Body of pancreas (tissue), 4 donors: ENCODE measurements around the gene TTI1. TPM values are rescaled to one million over a fixed set of nuclear protein-coding genes. Genes with fewer than 3 reads are reported as not detected.
"Not testable (repeated sequence)": the region's sequence is repeated elsewhere in the genome, so short reads cannot be mapped to it uniquely, and the experiment has no call there.

Source experiments
- ATAC-seq: fragments of 150-250 bp; one replicate; pipeline ENCODE4 v1.9.1; 2016
- DNase-seq, 4 donors: peaks; one replicate each; pipeline ENCODE4 v3.0.0-alpha.2; 2019
- H3K27ac ChIP-seq, 4 donors: fragments of 200-600 bp; sonication (generic); 1 replicate in 3 of 4; 2 replicates in 1 of 4; pipeline versions ENCODE4 v1.5.1 to v1.6.1; 2016 to 2019; ENCODE audit warnings: mild to moderate bottlenecking in 1 of 4, mixed read lengths in 1 of 4, moderate library complexity in 1 of 4
- H3K27me3 ChIP-seq, 2 donors: fragments of 200-600 bp; sonication (generic); one replicate each; pipeline ENCODE4 v1.6.0; 2016; ENCODE audit warnings: mild to moderate bottlenecking in 1 of 2
- H3K36me3 ChIP-seq, 2 donors: fragments of 200-600 bp; sonication (generic); replicated peaks in 1 of 2; 2 replicates each; pipeline ENCODE4 v1.5.1; 2016; ENCODE audit warnings: low read depth in 2 of 2; ENCODE audit not compliant: insufficient read depth in 1 of 2
- H3K4me1 ChIP-seq: fragments of 200-600 bp; sonication (generic); one replicate; pipeline ENCODE4 v1.6.0; 2016
- H3K4me3 ChIP-seq, 2 donors: fragments of 200-600 bp; sonication (generic); 1 replicate in 1 of 2; 2 replicates in 1 of 2; pipeline ENCODE4 v1.5.1; 2016 to 2019
- H3K9me3 ChIP-seq, 3 donors: fragments of 200-600 bp; sonication (generic); 1 replicate in 2 of 3; 2 replicates in 1 of 3; pipeline ENCODE4 v1.5.1; 2016
- POLR2A ChIP-seq, 3 donors: fragments of 450-650 bp; IDR thresholded peaks; one replicate each; pipeline ENCODE4 v1.6.1; 2016; ENCODE audit warnings: antibody characterized with exemption in 3 of 3, mild to moderate bottlenecking in 2 of 3
- WGBS, 2 donors: methylation state at CpG; one replicate each; pipeline ENCODE4 v1.1.5; 2017; 5-methylcytosine and 5-hydroxymethylcytosine counted together
- intact Hi-C: fragments of 100-400 bp; cut with DNase I; formaldehyde crosslinking; loops from one replicate; pipeline ENCODE4 v1.15.1; 2023
- total RNA-seq, 2 donors: library from RNA; depleted of rRNA; stranded (reverse); fragments of >200 nt; gene quantifications; one replicate each; pipeline ENCODE4 v1.1.0, GENCODE V29; 2016
- TF ChIP-seq, protein P1 (sequence below), 7 experiments: fragments of 450-650 bp in 4 of 7; fragments of 200-600 bp in 3 of 7; sonication (generic) in 3 of 7; IDR thresholded peaks; one replicate each; pipeline ENCODE4 v1.5.1; 2016 to 2019; ENCODE audit warnings: antibody characterized with exemption in 7 of 7

The TTI1 gene
- total RNA-seq, 2 donors from 2014 or later: 12.2 to 14.0 TPM

GRCh38 chr20:38011696-38012095, 21.6 kb downstream of the TTI1 start:
- Histone ChIP-seq H3K4me1 (no peaks in the 10 kb centered on the region), H3K4me3 (no peak overlapping the region), H3K36me3 (peaks cover 4% of the 10 kb centered on the region in 2 donors), H3K27me3 (no peaks in the 10 kb centered on the region), H3K27ac (no peak overlapping the region), H3K9me3 (no peaks in the 10 kb centered on the region)
- ATAC-seq (no peak), DNase-seq (no peak)
- TF ChIP-seq, protein P1, sequence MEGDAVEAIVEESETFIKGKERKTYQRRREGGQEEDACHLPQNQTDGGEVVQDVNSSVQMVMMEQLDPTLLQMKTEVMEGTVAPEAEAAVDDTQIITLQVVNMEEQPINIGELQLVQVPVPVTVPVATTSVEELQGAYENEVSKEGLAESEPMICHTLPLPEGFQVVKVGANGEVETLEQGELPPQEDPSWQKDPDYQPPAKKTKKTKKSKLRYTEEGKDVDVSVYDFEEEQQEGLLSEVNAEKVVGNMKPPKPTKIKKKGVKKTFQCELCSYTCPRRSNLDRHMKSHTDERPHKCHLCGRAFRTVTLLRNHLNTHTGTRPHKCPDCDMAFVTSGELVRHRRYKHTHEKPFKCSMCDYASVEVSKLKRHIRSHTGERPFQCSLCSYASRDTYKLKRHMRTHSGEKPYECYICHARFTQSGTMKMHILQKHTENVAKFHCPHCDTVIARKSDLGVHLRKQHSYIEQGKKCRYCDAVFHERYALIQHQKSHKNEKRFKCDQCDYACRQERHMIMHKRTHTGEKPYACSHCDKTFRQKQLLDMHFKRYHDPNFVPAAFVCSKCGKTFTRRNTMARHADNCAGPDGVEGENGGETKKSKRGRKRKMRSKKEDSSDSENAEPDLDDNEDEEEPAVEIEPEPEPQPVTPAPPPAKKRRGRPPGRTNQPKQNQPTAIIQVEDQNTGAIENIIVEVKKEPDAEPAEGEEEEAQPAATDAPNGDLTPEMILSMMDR (IDR thresholded peaks at IDR 0.05): no peak
- TF ChIP-seq POLR2A (IDR thresholded peaks at IDR 0.05): no peak
- intact Hi-C loops: no loop called here
- WGBS, 2 donors: 78 to 87% methylated on average over 5 of the region's 5 CpGs

DNA sequence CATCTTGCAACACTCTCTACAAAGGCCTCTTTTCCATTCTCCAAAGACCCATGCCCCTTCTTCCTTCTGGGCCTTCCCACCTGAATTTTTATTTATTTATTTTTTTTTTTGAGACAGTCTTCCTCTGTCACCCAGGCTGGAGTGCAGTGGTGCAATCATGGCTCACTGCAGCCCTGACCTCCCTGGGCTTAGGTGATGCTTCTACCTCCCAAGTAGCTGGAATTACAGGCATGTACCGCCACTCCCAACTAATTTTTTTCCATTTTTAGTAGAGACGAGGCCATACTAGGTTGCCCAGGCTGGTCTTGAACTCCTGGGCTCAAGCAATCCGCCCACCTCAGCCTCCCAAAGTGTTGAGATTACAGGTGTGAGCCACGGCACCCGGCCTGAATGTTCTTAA, 23.8 kb downstream of the TTI1 start:
- not testable (repeated sequence) for ATAC-seq
- 93 to 94% methylated on average over 5 of the region's 5 CpGs for WGBS, 2 donors

DNA sequence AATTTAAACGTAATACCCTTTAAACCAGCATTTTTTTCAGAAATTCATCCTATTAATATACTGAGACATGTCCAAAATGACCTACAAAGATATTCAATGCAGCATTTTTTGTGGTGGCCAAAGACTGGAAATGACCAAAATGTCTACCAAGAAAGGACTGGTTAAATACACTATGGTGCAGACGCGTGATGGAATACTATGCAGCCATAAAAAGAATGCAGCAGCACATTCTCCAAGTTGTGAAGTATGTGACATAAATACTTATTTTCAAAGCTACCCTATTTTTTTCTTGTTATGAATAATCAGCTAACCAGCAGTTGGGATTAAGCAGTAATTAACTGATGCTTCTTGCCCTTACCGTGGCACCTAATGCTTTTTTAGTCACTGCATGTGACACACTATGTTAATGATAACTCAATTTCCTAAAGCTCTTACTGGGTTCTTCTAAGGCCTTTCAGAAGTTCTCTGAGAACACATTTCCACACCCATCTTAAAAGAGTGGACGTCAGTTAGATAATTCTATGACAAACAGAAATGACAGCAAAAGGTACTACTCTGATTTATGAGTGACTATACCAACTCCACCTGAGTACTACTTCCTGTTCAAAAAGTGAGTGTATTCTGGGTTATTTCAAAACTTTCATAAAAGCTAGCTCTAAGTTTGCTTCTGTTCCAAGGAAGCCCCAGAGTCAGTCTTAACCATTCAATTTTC, 24.9 kb downstream of the TTI1 start:
- Histone ChIP-seq H3K27ac (no peak overlapping the region), H3K27me3 (no peaks in the 10 kb centered on the region), H3K9me3 (no peaks in the 10 kb centered on the region), H3K4me1 (no peaks in the 10 kb centered on the region), H3K36me3 (peaks cover 4% of the 10 kb centered on the region in 2 donors), H3K4me3 (no peak overlapping the region)
- ATAC-seq (no peak), DNase-seq (no peak)
- WGBS, 2 donors: 86 to 96% methylated on average over 5 of the region's 5 CpGs
- intact Hi-C loops: no loop called here
- no peak for TF ChIP-seq POLR2A (IDR thresholded peaks at IDR 0.05)
- TF ChIP-seq, protein P1 (IDR thresholded peaks at IDR 0.05): no peak

More for the DNA sequence above, 23.8 kb downstream of the TTI1 start:
- H3K27ac ChIP-seq, intact Hi-C loops, DNase-seq, H3K27me3 ChIP-seq, H3K4me1 ChIP-seq, H3K9me3 ChIP-seq, H3K36me3 ChIP-seq, H3K4me3 ChIP-seq: not testable (repeated sequence)

DNA sequence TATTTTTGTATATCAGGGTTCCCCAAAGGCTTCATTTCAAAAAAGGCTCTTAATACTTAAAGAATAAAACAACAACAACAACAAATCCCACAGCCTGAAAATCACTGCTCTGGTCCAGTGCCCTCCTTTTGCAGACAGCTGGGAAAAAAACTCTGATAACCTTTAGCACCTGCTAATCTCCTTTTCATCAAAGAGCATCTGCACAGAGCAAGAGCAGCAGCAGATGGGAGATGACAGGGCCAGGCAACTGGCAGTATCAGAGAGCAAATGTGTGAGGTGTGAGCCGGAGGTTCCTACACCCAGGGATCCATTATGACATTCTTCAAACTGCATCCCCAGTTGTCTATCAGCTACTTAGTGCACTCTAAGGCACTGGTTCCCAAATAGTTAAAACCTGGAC, 25.7 kb downstream of the TTI1 start:
- no peak for ATAC-seq
- Histone ChIP-seq H3K27ac (no peak overlapping the region), H3K27me3 (no peaks in the 10 kb centered on the region), H3K36me3 (peaks cover 4 to 5% of the 10 kb centered on the region in 2 donors), H3K9me3 (no peaks in the 10 kb centered on the region), H3K4me3 (no peak overlapping the region), H3K4me1 (no peaks in the 10 kb centered on the region)
- 85 to 100% methylated on average over 1 of the region's 1 CpG for WGBS, 2 donors
- no peak for DNase-seq
- intact Hi-C loops: no loop called here
- TF ChIP-seq, protein P1 (IDR thresholded peaks at IDR 0.05): no peak
- TF ChIP-seq POLR2A (IDR thresholded peaks at IDR 0.05): no peak

GRCh38 chr20:38005903-38006302, 27.4 kb downstream of the TTI1 start:
- Histone ChIP-seq H3K9me3 (no peaks in the 10 kb centered on the region), H3K4me1 (no peaks in the 10 kb centered on the region), H3K4me3 (no peak overlapping the region), H3K27me3 (no peaks in the 10 kb centered on the region), H3K36me3 (peaks cover under 1 to 15% of the 10 kb centered on the region in 2 donors), H3K27ac (no peak overlapping the region)
- intact Hi-C loops: no loop called here
- ATAC-seq: no peak
- TF ChIP-seq, protein P1 (IDR thresholded peaks at IDR 0.05): no peak
- no peak for TF ChIP-seq POLR2A (IDR thresholded peaks at IDR 0.05)
- WGBS, 2 donors: 73 to 75% methylated on average over 5 of the region's 5 CpGs
- no peak for DNase-seq
